Transverse colon (tissue), 4 donors: ENCODE results near the gene HELZ. TPM values are rescaled to one million over a fixed set of nuclear protein-coding genes. Genes with fewer than 3 reads are reported as not detected.

ENCODE experiments used
- DNase-seq: peaks from one replicate; pipeline ENCODE4 v3.0.0-alpha.2; 2019
- H3K27ac ChIP-seq, 4 donors: fragments of 200-600 bp; sonication (generic); 2 replicates each; pipeline ENCODE4 v1.5.1; 2016 to 2018; ENCODE audit warnings: inconsistent platforms in 4 of 4
- H3K27me3 ChIP-seq: fragments of 200-600 bp; sonication (generic); 2 replicates; pipeline ENCODE4 v1.5.1; 2017; ENCODE audit warnings: inconsistent platforms
- H3K36me3 ChIP-seq, 4 donors: fragments of 200-600 bp; sonication (generic); 2 replicates each; pipeline ENCODE4 v1.5.1; 2017 to 2019; ENCODE audit warnings: inconsistent platforms in 4 of 4
- H3K4me1 ChIP-seq, 4 donors: fragments of 200-600 bp; sonication (generic); 2 replicates each; pipeline ENCODE4 v1.5.1; 2017 to 2020; ENCODE audit warnings: inconsistent platforms in 4 of 4
- H3K4me3 ChIP-seq, 4 donors: fragments of 200-600 bp; sonication (generic); 1 replicate in 1 of 4; 2 replicates in 3 of 4; pipeline versions ENCODE4 v1.5.1 to v1.6.1; 2017 to 2019; ENCODE audit warnings: inconsistent platforms in 4 of 4
- H3K9me3 ChIP-seq, 2 donors: fragments of 200-600 bp; sonication (generic); 2 replicates each; pipeline ENCODE4 v1.5.1; 2017 to 2019; ENCODE audit warnings: inconsistent platforms in 2 of 2
- CTCF ChIP-seq, 5 experiments: fragments of 200-600 bp in 3 of 5; fragments of 450-650 bp in 2 of 5; sonication (generic) in 3 of 5; IDR thresholded peaks; 1 replicate in 2 of 5; 2 replicates in 3 of 5; pipeline ENCODE4 v1.5.1; 2016 to 2017; ENCODE audit warnings: antibody characterized with exemption in 5 of 5, inconsistent platforms in 3 of 5, mild to moderate bottlenecking in 2 of 5, moderate library complexity in 1 of 5
- EP300 ChIP-seq: sonication (generic); formaldehyde crosslinking; IDR thresholded peaks from one replicate; pipeline ENCODE4 v1.6.1; 2017; ENCODE audit warnings: antibody characterized with exemption, low read depth
- POLR2A ChIP-seq: fragments of 450-650 bp; IDR thresholded peaks from one replicate; pipeline ENCODE4 v1.6.1; 2016; ENCODE audit warnings: antibody characterized with exemption, mild to moderate bottlenecking, moderate library complexity
- POLR2AphosphoS5 ChIP-seq, 3 donors: sonication (generic); formaldehyde crosslinking; IDR thresholded peaks; one replicate each; pipeline ENCODE4 v1.6.1; 2016; ENCODE audit warnings: antibody characterized with exemption in 3 of 3
- WGBS, 2 donors: methylation state at CpG; one replicate each; pipeline ENCODE4 v1.1.5; 2018; ENCODE audit warnings: low coverage in 1 of 2; 5-methylcytosine and 5-hydroxymethylcytosine counted together
- in situ Hi-C, 4 donors: fragments of 200-750 bp; cut with MboI; loops; one replicate each; pipeline versions ENCODE4 v1.15.0 to v1.15.1; 2017; ENCODE audit warnings: low sequenced_read_pairs in 3 of 4, low pct_ligation_motif_present in 1 of 4, low pct_unique_long_range_greater_than_20kb in 1 of 4
- intact Hi-C: fragments of 100-400 bp; cut with DNase I; formaldehyde crosslinking; loops from one replicate; pipeline ENCODE4 v1.15.1; 2023; ENCODE audit warnings: low total_unique reads
- total RNA-seq, 4 donors: library from RNA; depleted of rRNA; stranded (reverse); fragments of >200 nt; gene quantifications; one replicate each; pipeline ENCODE4 v1.1.0, GENCODE V29; 2016

The HELZ gene
- total RNA-seq, 4 donors from 2014 or later: 31.8 to 126 (median 56.0) TPM

- no peak for TF ChIP-seq POLR2AphosphoS5 (IDR thresholded peaks at IDR 0.05)
- TF ChIP-seq CTCF (IDR thresholded peaks at IDR 0.05): no peak
- no peak for TF ChIP-seq POLR2A
- TF ChIP-seq EP300: no peak
- H3K27me3 ChIP-seq: no peaks in the 10 kb centered on the region
- no peak overlapping the region for H3K4me3 ChIP-seq
- in situ Hi-C loops: no loop called here
- no peak for DNase-seq
- H3K9me3 ChIP-seq: no peaks in the 10 kb centered on the region
- intact Hi-C loops: no loop called here
- H3K36me3 ChIP-seq: no peaks in the 10 kb centered on the region
- WGBS, 2 donors: 92 to 97% methylated on average over 6 to 9 of the region's 9 CpGs
- peaks cover 0 to 15% (median 4%) of the 10 kb centered on the region in 4 donors for H3K4me1 ChIP-seq
- H3K27ac ChIP-seq: no peak overlapping the region
Observed at GRCh38 chr17:67224736-67225135, 20.3 kb downstream of the HELZ start.

DNA sequence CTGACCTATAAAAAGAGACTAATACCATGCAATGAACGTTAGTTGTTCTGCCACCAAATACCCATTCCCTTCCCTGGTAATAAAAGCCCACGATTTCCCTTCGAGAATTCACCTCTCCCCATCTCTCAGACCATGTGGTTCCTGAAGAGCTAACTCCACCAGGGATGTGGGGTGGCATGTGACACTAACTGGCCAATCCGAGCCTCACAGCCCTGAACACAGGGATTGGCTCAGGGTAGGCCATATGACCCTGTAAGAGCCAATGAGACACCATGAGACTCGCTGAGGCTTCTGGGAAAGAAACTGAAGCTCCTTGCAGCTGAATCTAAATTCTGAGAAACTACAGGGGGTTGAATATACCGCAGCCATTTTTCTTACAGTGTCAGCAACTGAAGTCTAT lies 21.1 kb downstream of the HELZ start:
- intact Hi-C loops (no loop called here), in situ Hi-C loops (no loop called here)
- no peak overlapping the region for H3K4me3 ChIP-seq
- peaks cover 0 to 15% (median 4%) of the 10 kb centered on the region in 4 donors for H3K4me1 ChIP-seq
- H3K9me3 ChIP-seq: no peaks in the 10 kb centered on the region
- no peaks in the 10 kb centered on the region for H3K36me3 ChIP-seq
- H3K27me3 ChIP-seq: no peaks in the 10 kb centered on the region
- no peak for DNase-seq
- no peak overlapping the region for H3K27ac ChIP-seq
- TF ChIP-seq POLR2AphosphoS5 (IDR thresholded peaks at IDR 0.05) (no peak), POLR2A (no peak), CTCF (IDR thresholded peaks at IDR 0.05) (no peak), EP300 (no peak)
- WGBS, 2 donors: 92 to 96% methylated on average over 4 to 6 of the region's 6 CpGs

DNA sequence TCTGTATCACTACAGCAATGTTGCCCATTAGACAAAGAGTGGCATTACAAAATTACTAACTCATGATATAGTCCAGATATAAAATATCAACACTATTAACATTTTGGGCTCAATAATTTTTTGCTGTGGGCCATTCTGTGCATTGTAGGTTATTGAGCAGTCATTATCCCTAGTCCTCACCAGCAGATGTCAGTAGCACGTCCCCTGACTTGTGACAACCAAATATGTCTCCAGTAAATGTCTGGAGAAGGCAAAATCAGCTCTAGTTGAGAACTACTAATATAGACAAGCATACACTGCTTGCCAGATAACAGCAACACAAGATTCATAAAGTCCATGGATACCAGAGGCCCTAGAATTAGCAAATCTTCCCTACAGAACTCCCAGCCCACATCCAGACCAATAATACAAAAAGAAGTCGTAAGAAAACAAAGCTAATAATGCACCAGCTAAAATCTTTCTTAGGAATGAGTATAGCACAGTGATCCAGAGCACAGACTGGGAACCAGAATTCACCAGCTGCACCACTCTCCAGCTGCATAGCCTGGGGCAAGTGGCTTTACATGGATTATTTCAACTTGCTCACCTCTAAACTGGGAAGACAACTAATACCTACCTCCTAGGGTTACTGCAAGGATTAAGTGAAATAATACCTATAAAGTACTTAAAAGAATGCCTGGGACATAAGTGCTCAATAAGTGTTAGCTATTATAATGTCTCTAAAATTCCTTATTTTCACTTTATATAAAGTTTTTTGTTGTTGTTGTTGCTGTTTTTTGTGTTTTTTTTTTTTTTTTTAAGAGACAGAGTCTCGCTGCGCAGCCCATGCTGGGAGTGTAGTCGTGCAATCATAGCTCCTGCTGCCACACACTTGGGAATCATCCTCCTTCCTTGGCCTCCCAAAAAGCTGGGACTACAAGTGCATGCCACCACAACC lies 23.7 kb downstream of the HELZ start:
- in situ Hi-C loops: no loop called here
- no peak for DNase-seq
- TF ChIP-seq CTCF (IDR thresholded peaks at IDR 0.05) (peak in 4 of 5 experiments; percentile 31 to 47 (median 46)), EP300 (no peak)
- Histone ChIP-seq H3K36me3 (peaks cover 0 to 14% (median 6%) of the 10 kb centered on the region in 4 donors), H3K27me3 (no peaks in the 10 kb centered on the region), H3K4me3 (no peak overlapping the region), H3K4me1 (peaks cover 0 to 12% (median 2%) of the 10 kb centered on the region in 4 donors), H3K27ac (no peak overlapping the region), H3K9me3 (no peaks in the 10 kb centered on the region)
- WGBS, 2 donors: 81 to 91% methylated on average over 5 of the region's 5 CpGs
- intact Hi-C loops: no loop called here

- intact Hi-C loops (no loop called here), in situ Hi-C loops (no loop called here)
- Histone ChIP-seq H3K27me3 (no peaks in the 10 kb centered on the region), H3K27ac (no peak overlapping the region), H3K4me3 (no peak overlapping the region), H3K4me1 (peaks cover 0 to 22% (median 2%) of the 10 kb centered on the region in 4 donors), H3K36me3 (peaks cover 0 to 25% (median 7%) of the 10 kb centered on the region in 4 donors), H3K9me3 (no peaks in the 10 kb centered on the region)
- 81 to 100% methylated on average over 2 to 4 of the region's 4 CpGs for WGBS, 2 donors
- DNase-seq: no peak
- TF ChIP-seq POLR2A: no peak
- no peak for TF ChIP-seq POLR2AphosphoS5 (IDR thresholded peaks at IDR 0.05)
Observed at GRCh38 chr17:67218385-67218950, 26.5 kb downstream of the HELZ start.
